WI38 (cell line): Measurements from ENCODE around the gene MCM10.
A peak's percentile ranks its signal among the peaks of the same experiment; 100 is the strongest.
"Not testable (repeated sequence)": the region's sequence is repeated elsewhere in the genome, so short reads cannot be mapped to it uniquely, and the experiment has no call there.

Experiments
- H3K4me3 ChIP-seq: 2 replicates; pipeline ENCODE4 v1.5.1; 2011; ENCODE audit warnings: low read depth, mild to moderate bottlenecking, control low read depth, low read length
- TF ChIP-seq, protein P1 (sequence below): IDR thresholded peaks from 2 replicates; pipeline ENCODE4 v1.5.1; 2012; ENCODE audit warnings: low read depth, mild to moderate bottlenecking, control low read depth, low read length

MCM10 gene

DNA sequence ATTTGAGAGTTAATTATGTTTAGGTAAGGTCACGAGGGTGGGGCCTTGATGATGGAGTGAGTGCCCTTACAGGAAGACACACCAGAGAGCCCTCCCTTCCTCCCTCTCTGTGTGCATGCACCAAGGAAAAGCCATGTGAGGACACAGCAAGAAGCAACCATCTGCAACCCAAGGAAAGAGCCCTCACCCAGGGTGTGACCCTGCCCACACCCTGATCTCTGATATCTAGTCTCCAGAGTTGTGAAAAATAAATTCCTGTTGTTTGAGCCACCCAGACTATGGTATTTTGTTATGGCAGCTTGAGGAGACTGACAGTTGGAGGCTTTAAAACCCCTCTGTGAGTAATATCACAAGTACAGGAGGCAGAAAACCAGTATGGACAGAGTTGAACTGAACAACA is 15.0 kb upstream of the MCM10 start:
- no peak overlapping the region for H3K4me3 ChIP-seq
- TF ChIP-seq, protein P1, sequence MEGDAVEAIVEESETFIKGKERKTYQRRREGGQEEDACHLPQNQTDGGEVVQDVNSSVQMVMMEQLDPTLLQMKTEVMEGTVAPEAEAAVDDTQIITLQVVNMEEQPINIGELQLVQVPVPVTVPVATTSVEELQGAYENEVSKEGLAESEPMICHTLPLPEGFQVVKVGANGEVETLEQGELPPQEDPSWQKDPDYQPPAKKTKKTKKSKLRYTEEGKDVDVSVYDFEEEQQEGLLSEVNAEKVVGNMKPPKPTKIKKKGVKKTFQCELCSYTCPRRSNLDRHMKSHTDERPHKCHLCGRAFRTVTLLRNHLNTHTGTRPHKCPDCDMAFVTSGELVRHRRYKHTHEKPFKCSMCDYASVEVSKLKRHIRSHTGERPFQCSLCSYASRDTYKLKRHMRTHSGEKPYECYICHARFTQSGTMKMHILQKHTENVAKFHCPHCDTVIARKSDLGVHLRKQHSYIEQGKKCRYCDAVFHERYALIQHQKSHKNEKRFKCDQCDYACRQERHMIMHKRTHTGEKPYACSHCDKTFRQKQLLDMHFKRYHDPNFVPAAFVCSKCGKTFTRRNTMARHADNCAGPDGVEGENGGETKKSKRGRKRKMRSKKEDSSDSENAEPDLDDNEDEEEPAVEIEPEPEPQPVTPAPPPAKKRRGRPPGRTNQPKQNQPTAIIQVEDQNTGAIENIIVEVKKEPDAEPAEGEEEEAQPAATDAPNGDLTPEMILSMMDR = no peak

DNA sequence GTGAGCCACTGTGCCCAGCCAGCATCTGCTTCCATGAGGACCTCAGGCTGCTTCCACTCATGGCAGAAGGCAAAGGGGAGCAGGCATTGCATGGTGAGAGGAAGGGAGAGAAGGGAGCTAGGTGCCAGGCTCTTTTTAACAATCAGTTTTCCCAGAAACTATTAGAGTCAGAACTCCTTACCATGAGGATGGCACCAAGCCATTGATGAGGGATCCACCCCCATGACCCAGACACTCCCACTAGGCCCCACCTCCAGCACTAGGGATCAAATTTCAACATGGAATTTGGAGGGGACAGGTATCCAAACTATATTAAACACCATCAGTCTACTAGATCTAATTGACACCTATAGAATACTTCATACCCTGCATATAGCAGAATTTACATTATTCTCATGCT is 14.2 kb upstream of the MCM10 start:
- H3K4me3 ChIP-seq = no peak overlapping the region
- TF ChIP-seq, protein P1 = no peak

DNA sequence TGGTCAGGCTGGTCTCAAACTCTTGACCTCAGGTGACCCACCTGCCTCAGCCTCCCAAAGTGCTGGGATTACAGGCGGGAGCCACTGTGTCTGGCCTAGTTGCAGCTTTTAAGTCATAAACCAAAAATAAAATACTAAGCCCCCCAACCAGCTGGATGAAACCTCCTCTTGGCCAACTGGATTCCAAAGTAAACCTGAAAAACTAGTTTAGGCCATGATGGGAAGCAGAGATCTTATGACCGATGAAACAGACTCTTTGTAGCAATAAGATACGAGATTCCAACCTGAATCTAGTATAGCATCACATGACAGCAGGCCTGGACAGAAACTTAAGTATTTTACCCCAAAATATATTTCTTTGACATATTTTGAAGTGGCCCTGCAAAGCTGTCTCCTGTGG is 9.1 kb upstream of the MCM10 start:
- no peak overlapping the region for H3K4me3 ChIP-seq
- TF ChIP-seq, protein P1 = no peak

DNA sequence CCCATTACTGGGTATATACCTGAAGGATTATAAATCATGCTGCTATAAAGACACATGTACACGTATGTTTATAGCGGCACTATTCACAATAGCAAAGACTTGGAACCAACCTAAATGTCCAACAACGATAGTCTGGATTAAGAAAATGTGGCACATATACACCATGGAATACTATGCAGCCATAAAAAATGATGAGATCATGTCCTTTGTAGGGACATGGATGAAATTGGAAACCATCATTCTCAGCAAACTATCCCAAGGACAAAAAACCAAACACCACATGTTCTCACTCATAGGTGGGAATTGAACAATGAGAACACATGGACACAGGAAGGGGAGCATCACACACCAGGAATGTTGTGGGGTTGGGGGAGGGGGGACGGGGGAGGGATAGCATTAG is 5.5 kb upstream of the MCM10 start:
- not testable (repeated sequence) for H3K4me3 ChIP-seq

DNA sequence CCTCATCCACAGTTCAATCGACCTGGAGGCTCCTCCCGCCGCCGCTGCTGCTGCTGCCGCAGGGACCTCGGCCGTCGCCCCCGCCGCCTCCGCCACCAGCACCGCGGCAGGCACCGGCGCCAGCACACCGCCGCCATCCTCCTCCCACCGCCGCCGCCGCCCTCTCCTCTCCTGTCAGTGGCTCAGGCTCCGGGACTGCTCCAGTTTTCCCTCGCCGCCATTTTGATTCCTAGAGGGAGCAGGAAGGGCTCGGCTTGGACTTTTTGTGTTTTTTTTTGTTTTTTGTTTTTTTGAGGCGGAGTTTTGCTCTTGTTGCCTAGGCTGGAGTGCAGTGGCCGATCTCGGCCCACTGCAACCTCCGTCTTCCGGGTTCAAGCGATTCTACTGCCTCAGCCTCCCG is 3.0 kb upstream of the MCM10 start:
- TF ChIP-seq, protein P1 = no peak
- H3K4me3 ChIP-seq = no peak overlapping the region

DNA sequence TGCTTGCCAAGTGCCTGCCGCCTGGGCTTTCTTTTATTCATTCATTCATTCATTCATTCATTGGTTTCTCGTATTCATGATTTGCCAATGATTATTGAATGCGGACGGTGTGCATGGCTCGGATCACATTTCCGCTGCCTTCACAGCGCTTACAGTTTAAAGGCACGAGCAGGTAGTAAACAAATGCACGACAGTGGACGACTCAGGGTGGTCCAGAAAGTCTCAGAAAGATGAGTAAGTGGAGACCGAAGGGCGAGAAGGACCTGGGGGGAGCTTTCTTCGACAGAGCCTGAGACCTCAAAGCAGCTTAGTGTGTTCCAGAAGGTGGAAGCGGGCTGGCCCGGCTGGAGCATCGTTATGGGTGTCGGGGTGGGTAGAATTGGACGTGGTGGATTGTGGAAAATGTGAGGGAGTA is 506 bp downstream of the MCM10 start:
- peak overlapping the region; percentile 66 for H3K4me3 ChIP-seq
- TF ChIP-seq, protein P1 = no peak

DNA sequence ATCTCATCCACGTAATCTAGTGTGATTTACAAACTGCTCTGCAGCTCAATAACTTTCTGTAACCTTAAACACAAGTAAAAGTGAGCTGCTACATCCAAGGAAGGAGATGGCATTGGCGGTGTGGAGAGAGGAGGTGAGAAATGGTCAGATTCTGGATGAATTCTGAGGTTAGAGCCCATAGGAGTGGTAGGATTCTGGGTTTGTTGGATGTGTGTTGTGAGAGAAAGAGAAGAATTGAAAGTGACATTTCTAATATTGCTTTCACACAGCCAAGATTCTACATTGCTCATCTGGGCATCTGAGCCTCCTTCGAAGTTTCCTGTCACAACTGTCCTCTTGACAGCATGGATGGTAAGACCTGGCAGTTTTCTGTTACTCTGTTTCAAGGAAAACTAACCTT is 2.5 kb downstream of the MCM10 start:
- TF ChIP-seq, protein P1 = no peak
- H3K4me3 ChIP-seq = no peak overlapping the region

DNA sequence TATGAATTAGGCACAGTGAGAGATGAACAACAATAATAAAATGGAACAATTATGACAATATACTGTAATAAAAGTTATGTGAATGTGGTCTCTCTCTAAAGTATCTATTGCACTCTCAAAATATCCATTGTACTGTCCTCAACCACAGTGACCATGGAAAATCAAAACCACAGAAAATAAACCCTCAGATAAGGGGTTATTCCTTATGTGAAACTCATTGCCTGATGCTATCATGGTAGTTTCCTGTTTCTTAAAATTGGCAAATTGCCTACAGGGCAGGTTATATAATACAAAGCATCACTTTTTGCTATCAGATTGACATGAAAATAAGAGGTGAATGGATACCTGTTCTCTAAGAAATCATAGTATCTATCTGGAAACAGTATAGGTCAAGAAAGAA is 3.8 kb downstream of the MCM10 start:
- no peak overlapping the region for H3K4me3 ChIP-seq
- TF ChIP-seq, protein P1 = no peak
